GM21367 (cell line): Measurements from ENCODE around the gene FLYWCH1.
"Not testable (repeated sequence)": the region's sequence is repeated elsewhere in the genome, so short reads cannot be mapped to it uniquely, and the experiment has no call there.

Experiments used
- ATAC-seq: cut with Tn5 transposase; IDR thresholded peaks from one replicate; pipeline ENCODE4 v1.9.1; 2021; ENCODE audit not compliant: unreplicated experiment

FLYWCH1 gene

GRCh38 chr16:2898831-2899563, 12.7 kb upstream of the FLYWCH1 start:
- no peak for ATAC-seq

GRCh38 chr16:2899564-2900072, 12.1 kb upstream of the FLYWCH1 start:
- no peak for ATAC-seq

GRCh38 chr16:2900526-2901075, 11.1 kb upstream of the FLYWCH1 start:
- no peak for ATAC-seq

- ATAC-seq, result no peak
Observed at GRCh38 chr16:2902337-2903130, 9.2 kb upstream of the FLYWCH1 start.

- no peak for ATAC-seq
Observed at GRCh38 chr16:2904100-2904921, 7.4 kb upstream of the FLYWCH1 start.

GRCh38 chr16:2904922-2905240, 6.8 kb upstream of the FLYWCH1 start:
- peak; percentile 4 for ATAC-seq

GRCh38 chr16:2905241-2905987, 6.3 kb upstream of the FLYWCH1 start:
- peak; percentile 64 for ATAC-seq

GRCh38 chr16:2905988-2906387, 5.7 kb upstream of the FLYWCH1 start:
- no peak for ATAC-seq

- not testable (repeated sequence) for ATAC-seq
Observed at GRCh38 chr16:2907084-2907753, 4.5 kb upstream of the FLYWCH1 start.

GRCh38 chr16:2910441-2910969, 1.2 kb upstream of the FLYWCH1 start:
- ATAC-seq, result no peak

GRCh38 chr16:2912330-2913199, 834 bp downstream of the FLYWCH1 start:
- no peak for ATAC-seq

GRCh38 chr16:2913603-2914002, 1.9 kb downstream of the FLYWCH1 start:
- ATAC-seq, result no peak

- ATAC-seq, result no peak
Observed at GRCh38 chr16:2914233-2914632, 2.5 kb downstream of the FLYWCH1 start.

- no peak for ATAC-seq
Observed at GRCh38 chr16:2915196-2915929, 3.6 kb downstream of the FLYWCH1 start.

GRCh38 chr16:2919511-2920255, 8.0 kb downstream of the FLYWCH1 start:
- no peak for ATAC-seq

GRCh38 chr16:2923481-2923880, 11.8 kb downstream of the FLYWCH1 start:
- ATAC-seq, result no peak
